Stimulated activated CD4-positive, alpha-beta T cell treated with anti-CD3 and anti-CD28 coated beads, Interleukin-4, amount 100 ng/mL, for 48 hours (primary cell): ENCODE results near the gene SRSF3.
"Not testable (repeated sequence)": the region's sequence is repeated elsewhere in the genome, so short reads cannot be mapped to it uniquely, and the experiment has no call there.

ENCODE experiments used
- DNase-seq, 2 donors: peaks; one replicate each; pipeline ENCODE4 v3.0.0-alpha.2; 2020; ENCODE audit warnings: low read depth in 2 of 2

SRSF3 gene

GRCh38 chr6:36649701-36650484, 55.7 kb downstream of the SRSF3 start:
- no peak for DNase-seq

GRCh38 chr6:36650848-36651478, 56.8 kb downstream of the SRSF3 start:
- no peak for DNase-seq

DNA sequence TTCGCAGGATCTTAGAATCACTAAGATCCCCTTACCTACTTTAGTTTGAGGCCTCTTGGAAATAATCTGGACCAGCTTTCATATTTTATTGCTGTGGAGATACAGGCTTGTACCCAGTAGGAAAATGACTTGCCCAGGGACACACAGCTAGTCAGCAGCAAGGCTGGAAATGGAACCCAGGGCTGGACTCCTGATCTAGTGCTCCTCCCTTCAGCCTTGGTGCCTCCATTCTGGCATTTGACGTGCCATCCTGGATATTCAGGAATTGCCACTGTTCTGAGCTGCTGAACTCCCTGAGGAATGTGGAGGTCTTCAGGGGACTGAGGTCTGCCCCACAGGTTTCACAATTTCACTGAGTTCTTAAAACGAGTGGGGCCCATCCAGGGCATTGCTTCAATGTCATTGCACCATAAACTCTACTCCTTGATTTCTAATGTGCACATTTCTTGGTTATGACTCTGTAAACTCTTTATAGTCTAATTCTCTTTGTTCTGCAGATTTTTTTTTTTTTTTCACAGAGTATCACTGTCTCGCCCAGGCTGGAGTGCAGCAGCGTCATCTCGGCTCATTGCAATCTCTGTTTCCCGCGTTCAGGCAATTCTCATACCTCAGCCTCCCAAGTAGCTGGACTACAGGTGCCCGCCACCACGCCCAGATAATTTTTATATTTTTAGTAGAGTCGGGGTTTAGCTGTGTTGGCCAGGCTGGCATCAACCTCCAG, 57.7 kb downstream of the SRSF3 start:
- no peak for DNase-seq

GRCh38 chr6:36654469-36654868, 60.3 kb downstream of the SRSF3 start:
- not testable (repeated sequence) for DNase-seq
